NB4 (cell line): Measurements from ENCODE around the gene SLC39A10.
"Not testable (repeated sequence)": the region's sequence is repeated elsewhere in the genome, so short reads cannot be mapped to it uniquely, and the experiment has no call there.

ENCODE experiments used
- DNase-seq: peaks from one replicate; pipeline ENCODE4 v3.0.0; 2010; ENCODE audit warnings: low read depth
- H3K4me3 ChIP-seq: one replicate; pipeline ENCODE4 v1.5.1; 2011; ENCODE audit warnings: mild to moderate bottlenecking, low read depth, low read length, moderate library complexity
- MYC ChIP-seq: IDR thresholded peaks from 2 replicates; pipeline ENCODE4 v1.6.1; 2011; ENCODE audit warnings: low read depth, low read length
- POLR2A ChIP-seq: IDR thresholded peaks from 2 replicates; pipeline ENCODE4 v1.6.1; 2011; ENCODE audit warnings: mild to moderate bottlenecking; ENCODE audit not compliant: insufficient read length; ENCODE audit errors: extremely low read depth
- TF ChIP-seq, protein P1 (sequence below): IDR thresholded peaks from 2 replicates; pipeline ENCODE4 v1.6.1; 2011; ENCODE audit warnings: low read depth, low read length
- TF ChIP-seq, protein P2 (sequence below): IDR thresholded peaks from one replicate; pipeline ENCODE4 v1.5.1; 2012; ENCODE audit warnings: low read depth, low read length

The SLC39A10 gene

DNA sequence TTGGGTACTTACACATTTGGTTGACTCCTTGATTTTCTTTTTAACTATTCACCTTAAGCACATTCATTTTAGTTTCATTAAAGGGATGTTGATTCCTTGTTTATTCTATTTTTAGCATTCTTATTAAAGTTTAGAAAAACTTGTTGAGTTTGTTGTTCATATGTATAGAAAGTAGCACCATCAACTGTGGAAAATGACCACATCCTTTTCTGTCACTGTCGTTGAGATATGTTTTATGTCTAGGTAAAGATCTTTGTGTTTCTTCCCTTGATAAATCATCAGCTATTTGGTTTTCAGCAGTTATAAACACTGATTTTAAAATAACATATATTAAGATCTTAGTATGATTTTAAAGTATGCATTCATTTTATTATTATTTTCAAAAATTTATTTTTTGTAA is 25.1 kb downstream of the SLC39A10 start:
- no peak overlapping the region for H3K4me3 ChIP-seq
- no peak for DNase-seq
- TF ChIP-seq POLR2A (no peak), MYC (no peak)
- TF ChIP-seq, protein P1, sequence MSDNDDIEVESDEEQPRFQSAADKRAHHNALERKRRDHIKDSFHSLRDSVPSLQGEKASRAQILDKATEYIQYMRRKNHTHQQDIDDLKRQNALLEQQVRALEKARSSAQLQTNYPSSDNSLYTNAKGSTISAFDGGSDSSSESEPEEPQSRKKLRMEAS, result no peak
- TF ChIP-seq, protein P2, sequence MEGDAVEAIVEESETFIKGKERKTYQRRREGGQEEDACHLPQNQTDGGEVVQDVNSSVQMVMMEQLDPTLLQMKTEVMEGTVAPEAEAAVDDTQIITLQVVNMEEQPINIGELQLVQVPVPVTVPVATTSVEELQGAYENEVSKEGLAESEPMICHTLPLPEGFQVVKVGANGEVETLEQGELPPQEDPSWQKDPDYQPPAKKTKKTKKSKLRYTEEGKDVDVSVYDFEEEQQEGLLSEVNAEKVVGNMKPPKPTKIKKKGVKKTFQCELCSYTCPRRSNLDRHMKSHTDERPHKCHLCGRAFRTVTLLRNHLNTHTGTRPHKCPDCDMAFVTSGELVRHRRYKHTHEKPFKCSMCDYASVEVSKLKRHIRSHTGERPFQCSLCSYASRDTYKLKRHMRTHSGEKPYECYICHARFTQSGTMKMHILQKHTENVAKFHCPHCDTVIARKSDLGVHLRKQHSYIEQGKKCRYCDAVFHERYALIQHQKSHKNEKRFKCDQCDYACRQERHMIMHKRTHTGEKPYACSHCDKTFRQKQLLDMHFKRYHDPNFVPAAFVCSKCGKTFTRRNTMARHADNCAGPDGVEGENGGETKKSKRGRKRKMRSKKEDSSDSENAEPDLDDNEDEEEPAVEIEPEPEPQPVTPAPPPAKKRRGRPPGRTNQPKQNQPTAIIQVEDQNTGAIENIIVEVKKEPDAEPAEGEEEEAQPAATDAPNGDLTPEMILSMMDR, result no peak

DNA sequence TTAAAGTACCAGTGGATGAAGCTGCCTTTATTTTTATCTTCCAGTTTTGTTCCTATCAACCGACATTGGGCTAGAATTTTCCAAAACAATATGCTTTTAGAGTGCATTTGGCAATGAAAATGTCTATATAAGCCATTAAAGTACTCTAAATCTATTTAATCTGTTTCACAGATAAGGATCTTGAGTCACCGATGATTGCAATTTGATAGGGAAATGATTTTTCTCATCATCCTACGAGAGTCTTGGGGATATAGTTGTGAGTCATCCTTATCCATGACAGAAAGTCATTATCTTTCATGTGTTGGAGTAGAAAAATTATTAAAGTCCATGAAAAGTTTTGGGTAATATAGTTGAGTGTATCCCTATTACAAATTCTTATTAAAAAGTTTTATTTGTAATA is 26.1 kb downstream of the SLC39A10 start:
- DNase-seq, result no peak
- TF ChIP-seq POLR2A (no peak), MYC (no peak)
- TF ChIP-seq, protein P2, result no peak
- TF ChIP-seq, protein P1, result no peak

DNA sequence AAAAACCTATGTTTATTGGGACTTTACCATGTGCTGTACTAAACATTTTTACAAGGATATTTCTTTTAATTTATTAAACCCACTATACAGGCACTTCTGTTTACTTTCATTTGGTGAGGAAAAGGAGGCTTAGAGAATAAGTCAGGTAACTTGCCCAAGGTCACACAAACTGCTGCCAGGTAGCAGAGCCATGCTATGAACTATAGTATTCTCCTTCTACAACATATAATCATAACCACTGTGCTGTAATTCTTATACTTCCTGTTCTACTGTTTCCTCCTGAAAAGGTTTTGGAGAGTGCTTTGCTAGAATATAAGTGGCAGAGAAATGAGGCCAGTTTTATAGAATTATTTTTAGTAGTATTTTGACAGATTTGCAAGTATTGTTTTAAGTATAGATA is 29.5 kb downstream of the SLC39A10 start:
- no peak for DNase-seq
- no peak overlapping the region for H3K4me3 ChIP-seq
- TF ChIP-seq, protein P2, result no peak
- no peak for TF ChIP-seq POLR2A
- TF ChIP-seq MYC, result no peak
- TF ChIP-seq, protein P1, result no peak

More for the DNA sequence above, 26.1 kb downstream of the SLC39A10 start:
- H3K4me3 ChIP-seq, result no peak overlapping the region

DNA sequence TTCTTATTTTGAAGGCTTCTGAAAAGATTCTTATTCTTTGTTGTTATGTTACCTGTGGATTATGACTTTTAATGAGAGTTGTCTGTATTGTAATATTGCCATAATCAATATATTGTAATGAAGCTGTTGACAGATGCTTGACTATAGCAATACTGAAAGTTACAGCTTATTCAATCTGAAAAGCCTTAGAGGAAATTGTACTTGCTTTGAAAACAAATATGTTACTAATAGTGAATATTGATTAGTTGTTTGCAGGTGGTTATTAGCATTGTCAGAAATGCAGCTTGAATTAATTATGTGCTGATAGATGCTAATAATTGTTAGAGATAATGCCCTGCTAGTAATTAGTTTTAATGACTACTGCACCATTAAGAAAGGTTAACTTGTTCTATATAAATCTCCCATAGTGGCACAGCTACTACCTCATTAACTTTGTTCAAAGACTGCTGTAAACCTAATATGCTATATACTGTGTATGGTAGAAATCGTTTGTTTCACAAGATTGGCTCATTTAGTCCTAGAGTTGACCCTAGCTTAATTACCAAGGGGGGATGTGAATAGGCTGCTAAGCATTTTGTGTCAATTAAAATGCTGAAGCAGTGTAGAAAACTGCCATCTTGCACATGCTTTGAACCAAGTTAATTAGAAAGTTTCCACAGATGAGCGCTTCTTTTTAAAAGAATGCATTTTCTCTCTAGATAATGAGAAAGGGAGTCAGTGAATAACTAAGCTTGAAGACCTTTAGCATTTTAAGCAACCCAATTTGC is 30.5 kb downstream of the SLC39A10 start:
- DNase-seq, result no peak
- TF ChIP-seq, protein P2, result no peak
- TF ChIP-seq MYC (no peak), POLR2A (no peak)
- TF ChIP-seq, protein P1, result no peak
- H3K4me3 ChIP-seq, result no peak overlapping the region

DNA sequence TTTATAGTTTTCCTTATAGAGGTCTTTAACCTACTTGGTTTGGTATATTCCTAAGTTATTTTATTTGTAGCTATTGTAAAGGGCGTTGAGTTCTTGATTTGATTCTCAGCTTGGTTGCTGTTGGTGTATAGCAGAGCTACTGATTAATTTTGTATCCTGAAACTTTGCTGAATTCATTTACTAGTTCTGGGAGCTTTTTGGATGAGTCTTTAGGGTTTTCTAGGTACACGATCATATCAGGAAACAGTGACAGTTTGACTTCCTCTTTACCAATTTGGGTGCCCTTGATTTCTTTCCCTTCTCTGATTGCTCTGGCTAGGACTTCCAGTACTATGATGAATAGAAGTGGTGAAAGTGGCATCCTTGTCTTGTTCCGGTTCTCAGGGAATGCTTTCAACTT is 35.5 kb downstream of the SLC39A10 start:
- not testable (repeated sequence) for DNase-seq, H3K4me3 ChIP-seq

DNA sequence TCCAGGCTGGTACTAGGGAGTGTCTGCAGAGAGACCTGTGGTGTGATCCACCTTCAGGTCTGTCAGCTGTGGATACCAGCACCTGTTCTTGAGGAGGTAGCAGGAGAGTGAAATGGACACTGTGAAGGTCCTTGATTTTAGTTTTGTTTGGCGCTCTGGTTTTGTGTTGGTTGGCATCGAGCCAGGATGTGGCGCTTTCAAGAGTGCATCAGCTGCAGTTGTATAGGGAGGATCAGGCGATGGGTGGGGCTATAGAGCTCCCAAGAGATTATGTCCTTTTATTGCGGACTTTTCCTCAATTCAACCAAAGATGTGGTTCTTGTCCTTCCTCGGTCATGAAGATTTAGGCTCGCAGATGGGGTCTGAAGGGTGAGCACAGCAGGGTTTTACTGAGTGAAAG is 37.5 kb downstream of the SLC39A10 start:
- DNase-seq, result no peak
- TF ChIP-seq MYC, result no peak
- TF ChIP-seq POLR2A, result no peak
- TF ChIP-seq, protein P2, result no peak
- TF ChIP-seq, protein P1, result no peak
- no peak overlapping the region for H3K4me3 ChIP-seq
